ENCODE data around the gene WFIKKN2. TPM values are rescaled to one million over a fixed set of nuclear protein-coding genes. Genes with fewer than 3 reads are reported as not detected.

Gene WFIKKN2
- total and polyA plus RNA-seq, 10 of the 15 experiments (the other 5 are each of a cell fraction or from before 2014, with no cell fraction given), result 0.06 TPM; not detected in 9

DNA sequence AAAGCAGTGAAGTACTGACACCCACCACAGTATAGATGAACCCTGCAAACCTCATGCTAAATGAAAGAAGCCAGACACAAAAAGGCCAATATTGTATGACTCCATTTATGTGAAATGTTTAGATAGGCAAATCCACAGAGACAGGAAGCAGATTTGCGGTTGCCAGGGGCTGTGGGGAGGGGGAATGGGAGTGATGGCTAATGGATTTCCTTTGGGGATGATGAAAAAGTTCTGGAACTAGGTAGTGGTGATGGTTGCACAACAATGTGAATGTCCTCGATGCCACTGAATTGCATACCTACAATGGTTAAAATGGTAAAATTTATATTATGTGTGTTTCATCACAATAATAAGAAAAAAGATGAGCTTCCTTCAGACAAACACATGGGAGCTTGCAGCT, 28.4 kb upstream of the WFIKKN2 start (continued):
- TF ChIP-seq, protein P1, sequence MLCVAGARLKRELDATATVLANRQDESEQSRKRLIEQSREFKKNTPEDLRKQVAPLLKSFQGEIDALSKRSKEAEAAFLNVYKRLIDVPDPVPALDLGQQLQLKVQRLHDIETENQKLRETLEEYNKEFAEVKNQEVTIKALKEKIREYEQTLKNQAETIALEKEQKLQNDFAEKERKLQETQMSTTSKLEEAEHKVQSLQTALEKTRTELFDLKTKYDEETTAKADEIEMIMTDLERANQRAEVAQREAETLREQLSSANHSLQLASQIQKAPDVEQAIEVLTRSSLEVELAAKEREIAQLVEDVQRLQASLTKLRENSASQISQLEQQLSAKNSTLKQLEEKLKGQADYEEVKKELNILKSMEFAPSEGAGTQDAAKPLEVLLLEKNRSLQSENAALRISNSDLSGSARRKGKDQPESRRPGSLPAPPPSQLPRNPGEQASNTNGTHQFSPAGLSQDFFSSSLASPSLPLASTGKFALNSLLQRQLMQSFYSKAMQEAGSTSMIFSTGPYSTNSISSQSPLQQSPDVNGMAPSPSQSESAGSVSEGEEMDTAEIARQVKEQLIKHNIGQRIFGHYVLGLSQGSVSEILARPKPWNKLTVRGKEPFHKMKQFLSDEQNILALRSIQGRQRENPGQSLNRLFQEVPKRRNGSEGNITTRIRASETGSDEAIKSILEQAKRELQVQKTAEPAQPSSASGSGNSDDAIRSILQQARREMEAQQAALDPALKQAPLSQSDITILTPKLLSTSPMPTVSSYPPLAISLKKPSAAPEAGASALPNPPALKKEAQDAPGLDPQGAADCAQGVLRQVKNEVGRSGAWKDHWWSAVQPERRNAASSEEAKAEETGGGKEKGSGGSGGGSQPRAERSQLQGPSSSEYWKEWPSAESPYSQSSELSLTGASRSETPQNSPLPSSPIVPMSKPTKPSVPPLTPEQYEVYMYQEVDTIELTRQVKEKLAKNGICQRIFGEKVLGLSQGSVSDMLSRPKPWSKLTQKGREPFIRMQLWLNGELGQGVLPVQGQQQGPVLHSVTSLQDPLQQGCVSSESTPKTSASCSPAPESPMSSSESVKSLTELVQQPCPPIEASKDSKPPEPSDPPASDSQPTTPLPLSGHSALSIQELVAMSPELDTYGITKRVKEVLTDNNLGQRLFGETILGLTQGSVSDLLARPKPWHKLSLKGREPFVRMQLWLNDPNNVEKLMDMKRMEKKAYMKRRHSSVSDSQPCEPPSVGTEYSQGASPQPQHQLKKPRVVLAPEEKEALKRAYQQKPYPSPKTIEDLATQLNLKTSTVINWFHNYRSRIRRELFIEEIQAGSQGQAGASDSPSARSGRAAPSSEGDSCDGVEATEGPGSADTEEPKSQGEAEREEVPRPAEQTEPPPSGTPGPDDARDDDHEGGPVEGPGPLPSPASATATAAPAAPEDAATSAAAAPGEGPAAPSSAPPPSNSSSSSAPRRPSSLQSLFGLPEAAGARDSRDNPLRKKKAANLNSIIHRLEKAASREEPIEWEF (IDR thresholded peaks at IDR 0.05; ENCODE audit: insufficient replicate concordance, low read depth, low read length), result no peak
- TF ChIP-seq BMI1 (IDR thresholded peaks at IDR 0.05; ENCODE audit: borderline replicate concordance) (no peak), WRNIP1 (IDR thresholded peaks at IDR 0.05; ENCODE audit: borderline replicate concordance, low read depth, low read length) (no peak)

DNA sequence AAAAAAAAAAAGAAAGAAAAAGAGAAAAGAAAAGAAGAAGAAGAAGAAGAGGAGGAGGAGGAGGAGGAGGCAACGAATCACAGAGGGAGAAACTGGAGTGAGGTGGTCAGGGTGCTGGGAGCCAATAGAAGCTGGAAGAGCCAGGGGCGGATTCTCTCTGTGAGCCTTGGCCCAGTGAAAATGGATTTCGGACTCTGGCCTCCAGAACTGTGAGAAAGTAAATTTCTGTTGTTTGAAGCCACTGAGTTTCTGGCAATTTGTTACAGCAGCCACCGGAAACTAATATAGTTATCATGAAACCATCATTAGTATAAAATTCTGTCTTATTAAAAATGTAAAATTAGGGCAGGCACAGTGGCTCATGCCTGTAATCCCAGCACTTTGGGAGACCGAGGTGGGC, 27.7 kb upstream of the WFIKKN2 start:
- Histone ChIP-seq H4K20me1 (ENCODE audit: control insufficient read depth, insufficient read depth) (no peaks in the 10 kb centered on the region), H3K79me2 (ENCODE audit: control insufficient read depth, insufficient read depth, low read length) (no peaks in the 10 kb centered on the region), H3K9me3 (replicated peaks; ENCODE audit: control insufficient read depth, insufficient read depth, low read length) (no peaks in the 10 kb centered on the region), H3K27me3 (replicated peaks in 1 of 2; ENCODE audit: control insufficient read depth in 2 of 2, insufficient read depth in 2 of 2, low read length in 1 of 2) (no peaks in the 10 kb centered on the region), H3K4me2 (ENCODE audit: control insufficient read depth, insufficient read depth) (no peak overlapping the region), H3K27ac (ENCODE audit: control insufficient read depth, insufficient read depth) (no peak overlapping the region), H3K4me3 (no peak overlapping the region), H2AFZ (ENCODE audit: control insufficient read depth, low read depth, low read length) (no peak overlapping the region), H3K36me3 (ENCODE audit: control insufficient read depth in 2 of 2, insufficient read depth in 2 of 2, low read length in 1 of 2) (no peaks in the 10 kb centered on the region), H3K9ac (ENCODE audit: control insufficient read depth, insufficient read depth, low read length) (no peak overlapping the region), H3K4me1 (ENCODE audit: control insufficient read depth, insufficient read depth, low read length) (no peaks in the 10 kb centered on the region)
- ChIA-PET SMC1A (ENCODE audit: uncharacterized antibody, unreplicated experiment) (no interaction called here), POLR2A (no interaction called here), CTCF (interaction anchor here (1.0 to 1.5 kb wide), 2 partner anchors 9 to 19 kb away, joined by 3 to 6 read pairs; no protein-coding TSS in a partner anchor), RAD21 (ENCODE audit: unreplicated experiment) (no interaction called here)
- FAIRE-seq (no peak), DNase-seq (ENCODE audit: low read depth, low spot score) (no peak), ATAC-seq (no peak)
- 34% methylated on average over 5 of the region's 5 CpGs for WGBS (ENCODE audit: insufficient coverage, insufficient replicate concordance, low lambda C conversion rate, missing lambda C conversion rate)
- in situ Hi-C loops (cut with MboI), result no loop called here
- intact Hi-C loops (cut with micrococcal nuclease; ENCODE audit: unreplicated experiment), result no loop called here
- TF ChIP-seq DPF2 (IDR thresholded peaks at IDR 0.05), result no peak
- no peak for TF ChIP-seq CBFB (IDR thresholded peaks at IDR 0.05; ENCODE audit: low read depth)
- no peak for TF ChIP-seq STAT1 (conservative IDR thresholded peaks at IDR 0.05)
- TF ChIP-seq FOXK2 (IDR thresholded peaks at IDR 0.05), result no peak
- no peak for TF ChIP-seq NFYA (IDR thresholded peaks at IDR 0.05; ENCODE audit: borderline replicate concordance, low read depth, low read length)
- BruUV-seq (replicated peaks), result no TSS peak

Data from GM12878 (cell line).